OCI-LY1 (cell line): ENCODE data around the gene INS.
"Not testable (repeated sequence)": the region's sequence is repeated elsewhere in the genome, so short reads cannot be mapped to it uniquely, and the experiment has no call there.

ENCODE experiments used
- CTCF ChIP-seq: fragments of 200-600 bp; sonication (generic), shearing (Covaris generic); IDR thresholded peaks from 2 replicates; pipeline ENCODE4 v1.5.1; 2017; ENCODE audit warnings: mild to moderate bottlenecking, antibody characterized with exemption, low read length, moderate library complexity, mixed read lengths
- EZH2 ChIP-seq: fragments of 200-600 bp; sonication (generic), shearing (Covaris generic); IDR thresholded peaks from 2 replicates; pipeline ENCODE4 v1.8.0; 2017; ENCODE audit warnings: borderline replicate concordance, mixed run types, mild to moderate bottlenecking, antibody characterized with exemption, low read length, moderate library complexity, mixed read lengths

GRCh38 chr11:2193888-2194595 is 33.0 kb upstream of the INS start:
- TF ChIP-seq CTCF, EZH2: not testable (repeated sequence)
